ENCODE results near the gene IQSEC3. TPM values are rescaled to one million over a fixed set of nuclear protein-coding genes. Genes with fewer than 3 reads are reported as not detected.

The IQSEC3 gene
- total RNA-seq, 1 donor from 2014 or later: not detected

DNA sequence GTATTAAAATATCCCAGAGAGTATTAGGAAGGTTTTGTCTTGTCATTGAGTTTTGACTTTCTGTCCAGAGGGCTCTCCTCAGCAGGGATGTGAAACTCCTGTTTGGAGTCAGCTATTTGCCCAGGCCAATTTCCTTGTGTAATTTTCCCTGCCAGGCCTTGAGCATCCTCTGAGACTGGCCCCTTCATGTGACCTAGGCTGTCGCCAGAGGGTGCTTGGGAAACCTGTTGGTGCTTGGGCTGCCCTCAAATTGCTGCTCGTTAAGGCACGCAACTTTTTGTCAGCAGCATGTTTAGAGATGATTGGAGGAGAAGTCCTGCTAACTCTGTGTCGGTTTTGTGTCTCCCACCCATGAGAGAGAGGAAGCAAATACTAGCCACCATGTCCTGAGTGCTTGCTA is 39.1 kb downstream of the IQSEC3 start:
- Mint-ChIP-seq H3K27ac (no peak overlapping the region), H3K9me3 (no peaks in the 10 kb centered on the region), H3K4me3 (no peak overlapping the region), H3K4me1 (peaks cover 26% of the 10 kb centered on the region), H3K27me3 (peaks cover 5% of the 10 kb centered on the region), H3K36me3 (ENCODE audit: low read depth) (no peaks in the 10 kb centered on the region)
- CTCF ChIA-PET: no interaction called here
- ATAC-seq (ENCODE audit: low read depth): no peak
- no peak for DNase-seq
- TF ChIP-seq, protein P1, sequence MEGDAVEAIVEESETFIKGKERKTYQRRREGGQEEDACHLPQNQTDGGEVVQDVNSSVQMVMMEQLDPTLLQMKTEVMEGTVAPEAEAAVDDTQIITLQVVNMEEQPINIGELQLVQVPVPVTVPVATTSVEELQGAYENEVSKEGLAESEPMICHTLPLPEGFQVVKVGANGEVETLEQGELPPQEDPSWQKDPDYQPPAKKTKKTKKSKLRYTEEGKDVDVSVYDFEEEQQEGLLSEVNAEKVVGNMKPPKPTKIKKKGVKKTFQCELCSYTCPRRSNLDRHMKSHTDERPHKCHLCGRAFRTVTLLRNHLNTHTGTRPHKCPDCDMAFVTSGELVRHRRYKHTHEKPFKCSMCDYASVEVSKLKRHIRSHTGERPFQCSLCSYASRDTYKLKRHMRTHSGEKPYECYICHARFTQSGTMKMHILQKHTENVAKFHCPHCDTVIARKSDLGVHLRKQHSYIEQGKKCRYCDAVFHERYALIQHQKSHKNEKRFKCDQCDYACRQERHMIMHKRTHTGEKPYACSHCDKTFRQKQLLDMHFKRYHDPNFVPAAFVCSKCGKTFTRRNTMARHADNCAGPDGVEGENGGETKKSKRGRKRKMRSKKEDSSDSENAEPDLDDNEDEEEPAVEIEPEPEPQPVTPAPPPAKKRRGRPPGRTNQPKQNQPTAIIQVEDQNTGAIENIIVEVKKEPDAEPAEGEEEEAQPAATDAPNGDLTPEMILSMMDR (IDR thresholded peaks at IDR 0.05): no peak
- intact Hi-C loops (cut with micrococcal nuclease): no loop called here
- POLR2A ChIA-PET: no interaction called here

DNA sequence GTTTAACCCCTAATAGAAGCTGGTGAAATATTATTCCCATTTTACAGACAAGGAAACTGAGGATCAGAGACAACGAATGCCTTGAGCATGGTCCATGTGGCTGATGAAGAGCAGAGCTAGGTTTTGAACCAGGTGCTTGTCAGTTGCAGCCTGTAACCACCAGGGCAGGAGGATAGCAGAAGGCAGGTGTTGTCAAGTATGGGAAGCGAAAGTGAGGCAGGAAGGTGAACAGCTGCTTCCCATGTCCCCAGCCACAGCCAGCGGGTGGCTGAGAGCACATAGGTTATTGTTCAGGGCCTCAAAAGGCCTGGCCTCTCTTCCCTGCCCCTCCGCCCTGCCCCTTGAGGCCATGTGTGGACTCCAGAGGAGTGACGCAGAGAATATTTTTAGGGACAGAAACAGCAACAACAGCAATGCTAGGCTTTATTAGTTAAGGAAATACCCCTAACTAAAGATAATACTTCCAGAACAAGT is 39.6 kb downstream of the IQSEC3 start:
- CTCF ChIA-PET: no interaction called here
- H3K9me3 Mint-ChIP-seq: no peaks in the 10 kb centered on the region

DNA sequence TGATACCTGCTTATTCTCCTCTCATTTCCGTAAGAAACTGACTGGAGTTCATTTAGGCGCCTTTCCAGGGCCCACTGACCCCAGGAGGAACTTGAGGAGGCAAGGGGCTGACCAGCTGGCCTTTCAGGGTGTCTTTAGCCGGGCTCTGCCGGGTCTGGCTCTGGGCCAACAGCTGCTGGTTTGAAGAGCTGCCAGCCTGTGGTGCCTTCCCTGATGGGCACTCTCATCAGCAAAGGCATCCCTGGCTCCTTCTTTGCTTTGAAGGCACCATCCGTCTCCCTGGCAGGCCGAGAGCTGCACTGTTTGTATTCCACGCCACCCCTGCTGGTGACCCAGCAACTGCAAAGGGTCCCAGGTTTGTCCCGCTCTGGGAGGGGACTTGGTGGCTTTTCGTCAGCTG is 42.0 kb downstream of the IQSEC3 start:
- CTCF ChIA-PET: no interaction called here
- DNase-seq (no peak), ATAC-seq (ENCODE audit: low read depth) (no peak)
- TF ChIP-seq, protein P1 (IDR thresholded peaks at IDR 0.05): no peak
- intact Hi-C loops (cut with micrococcal nuclease): no loop called here
- no peaks in the 10 kb centered on the region for H3K9me3 Mint-ChIP-seq
- POLR2A ChIA-PET: no interaction called here
- H3K27ac Mint-ChIP-seq: no peak overlapping the region
- peaks cover 11% of the 10 kb centered on the region for H3K27me3 Mint-ChIP-seq
- no peak overlapping the region for H3K4me3 Mint-ChIP-seq
- H3K36me3 Mint-ChIP-seq (ENCODE audit: low read depth): no peaks in the 10 kb centered on the region
- peaks cover 26% of the 10 kb centered on the region for H3K4me1 Mint-ChIP-seq

More for the DNA sequence above, 39.6 kb downstream of the IQSEC3 start:
- POLR2A ChIA-PET: no interaction called here
- ATAC-seq (ENCODE audit: low read depth) (peak; percentile 49), DNase-seq (no peak)
- H3K27me3 Mint-ChIP-seq: peaks cover 5% of the 10 kb centered on the region
- H3K4me3 Mint-ChIP-seq: peak overlapping the region; percentile 2
- no peak overlapping the region for H3K27ac Mint-ChIP-seq
- TF ChIP-seq, protein P1 (IDR thresholded peaks at IDR 0.05): no peak
- peaks cover 26% of the 10 kb centered on the region for H3K4me1 Mint-ChIP-seq
- H3K36me3 Mint-ChIP-seq (ENCODE audit: low read depth): no peaks in the 10 kb centered on the region
- intact Hi-C loops (cut with micrococcal nuclease): no loop called here

DNA sequence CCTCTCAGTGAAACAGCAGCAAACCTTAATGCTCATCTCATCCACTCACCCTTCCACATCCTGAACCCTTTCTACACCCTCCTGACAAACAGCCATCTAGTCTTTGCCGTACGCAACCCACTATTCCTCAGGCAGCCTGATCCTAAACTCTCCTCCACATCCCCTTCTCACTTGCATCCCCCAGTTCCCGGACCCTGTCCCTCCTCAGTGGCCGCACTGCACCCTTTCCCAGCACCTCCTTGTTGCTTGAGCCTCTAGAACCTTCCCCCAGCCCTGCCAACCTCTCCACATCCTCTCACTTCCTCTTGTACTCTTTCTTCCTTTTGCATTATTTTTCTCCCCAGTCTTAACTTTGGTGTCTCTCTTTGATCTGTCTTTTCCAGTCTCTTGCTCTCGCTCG is 42.9 kb downstream of the IQSEC3 start:
- Mint-ChIP-seq H3K4me1 (peaks cover 22% of the 10 kb centered on the region), H3K27ac (no peak overlapping the region), H3K27me3 (peaks cover 13% of the 10 kb centered on the region), H3K9me3 (no peaks in the 10 kb centered on the region), H3K4me3 (no peak overlapping the region), H3K36me3 (ENCODE audit: low read depth) (no peaks in the 10 kb centered on the region)
- no peak for ATAC-seq (ENCODE audit: low read depth)
- CTCF ChIA-PET: no interaction called here
- POLR2A ChIA-PET: no interaction called here
- TF ChIP-seq, protein P1 (IDR thresholded peaks at IDR 0.05): no peak
- intact Hi-C loops (cut with micrococcal nuclease): no loop called here
- DNase-seq: no peak

DNA sequence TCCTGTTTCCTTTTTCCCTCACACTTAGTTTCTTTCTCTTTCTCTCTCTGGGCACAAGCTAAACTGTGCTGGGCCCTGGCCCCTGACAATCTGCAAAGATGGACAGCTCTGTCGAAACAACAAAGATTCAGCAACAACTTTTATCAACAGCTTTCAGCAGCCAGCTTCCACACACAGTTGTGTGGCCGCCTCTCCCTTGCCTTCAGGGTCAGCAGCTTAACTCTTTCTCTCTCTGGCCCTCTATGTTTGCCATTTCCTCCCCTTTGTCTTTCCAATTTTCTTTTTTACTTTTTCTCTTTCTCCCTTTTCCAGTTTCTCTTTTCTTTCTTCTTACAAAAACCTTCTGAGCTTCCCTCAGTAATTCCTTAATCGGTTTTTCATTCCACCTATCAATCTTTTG is 43.3 kb downstream of the IQSEC3 start:
- intact Hi-C loops (cut with micrococcal nuclease): no loop called here
- Mint-ChIP-seq H3K27me3 (peaks cover 14% of the 10 kb centered on the region), H3K36me3 (ENCODE audit: low read depth) (no peaks in the 10 kb centered on the region), H3K4me1 (peaks cover 22% of the 10 kb centered on the region), H3K4me3 (no peak overlapping the region), H3K27ac (no peak overlapping the region), H3K9me3 (no peaks in the 10 kb centered on the region)
- ATAC-seq (ENCODE audit: low read depth) (no peak), DNase-seq (no peak)
- ChIA-PET POLR2A (no interaction called here), CTCF (no interaction called here)
- TF ChIP-seq, protein P1 (IDR thresholded peaks at IDR 0.05): no peak

Measured in activated B cell treated with CpG ODN at 0.5 μM for 24 hours (primary cell).